Right atrium auricular region (tissue), 2 donors: ENCODE results near the gene ZNF366. TPM values are rescaled to one million over a fixed set of nuclear protein-coding genes. Genes with fewer than 3 reads are reported as not detected.
A peak's percentile ranks its signal among the peaks of the same experiment; 100 is the strongest.

Source experiments
- DNase-seq: peaks from one replicate; pipeline ENCODE4 v3.0.0-alpha.2; 2019; ENCODE audit warnings: low spot score
- H3K27ac ChIP-seq, 2 donors: fragments of 200-600 bp; sonication (generic); 1 replicate in 1 of 2; 2 replicates in 1 of 2; pipeline ENCODE4 v1.5.1; 2016 to 2019
- H3K27me3 ChIP-seq, 2 donors: fragments of 200-600 bp; sonication (generic); one replicate each; pipeline versions ENCODE4 v1.5.1 to v1.6.0; 2017 to 2019
- H3K36me3 ChIP-seq: fragments of 200-600 bp; sonication (generic); one replicate; pipeline ENCODE4 v1.5.1; 2016
- H3K4me1 ChIP-seq, 2 donors: fragments of 200-600 bp; sonication (generic); one replicate each; pipeline versions ENCODE4 v1.5.1 to v1.6.0; 2017 to 2019
- H3K4me3 ChIP-seq, 2 donors: fragments of 200-600 bp; sonication (generic); 1 replicate in 1 of 2; 2 replicates in 1 of 2; pipeline ENCODE4 v1.5.1; 2017 to 2019; ENCODE audit warnings: mild to moderate bottlenecking in 1 of 2, moderate library complexity in 1 of 2
- H3K9me3 ChIP-seq, 2 donors: fragments of 200-600 bp; sonication (generic); one replicate each; pipeline ENCODE4 v1.5.1; 2019
- total RNA-seq, 2 donors: library from RNA; depleted of rRNA; stranded (reverse); fragments of >200 nt; gene quantifications; one replicate each; pipeline ENCODE4 v1.1.0, GENCODE V29; 2016
- TF ChIP-seq, protein P1 (sequence below), 2 donors: fragments of 200-600 bp; sonication (generic); IDR thresholded peaks; one replicate each; pipeline ENCODE4 v1.5.1; 2019; ENCODE audit warnings: antibody characterized with exemption in 2 of 2

Gene ZNF366
- total RNA-seq, 2 donors from 2014 or later = 4.4 to 9.0 TPM

DNA sequence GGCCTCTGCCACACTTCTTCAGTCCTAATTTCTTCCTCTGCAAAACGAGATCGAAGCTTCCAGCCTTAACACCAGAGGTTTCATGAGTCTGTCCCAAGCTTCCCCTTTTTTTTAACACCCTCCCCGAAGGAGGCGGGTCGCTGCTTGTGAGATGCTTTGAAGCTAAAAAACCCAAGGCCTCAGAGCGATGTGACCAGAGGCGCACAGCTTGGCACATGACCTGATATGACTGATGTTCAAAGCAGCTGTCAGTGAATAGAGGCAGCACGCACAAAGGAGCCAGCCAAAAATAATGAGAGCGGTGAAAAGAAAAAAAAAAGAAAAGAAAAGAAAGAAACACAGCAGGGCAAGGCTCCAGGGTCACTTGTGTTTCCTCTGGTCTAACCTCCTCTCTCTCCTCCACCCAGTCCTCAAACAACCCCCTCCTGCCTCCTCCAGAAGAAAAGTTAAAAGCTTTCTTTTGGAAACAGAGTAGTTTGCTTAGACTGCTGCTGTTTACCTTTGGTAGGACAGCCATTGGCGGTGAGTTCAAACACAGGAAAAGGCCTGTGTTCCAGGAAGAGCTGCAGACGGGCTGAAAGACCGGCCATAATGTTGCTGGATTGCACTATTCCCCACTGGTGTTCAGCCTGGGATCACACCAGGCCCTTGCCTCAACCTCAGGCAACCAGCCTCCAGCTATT lies 10.9 kb upstream of the ZNF366 start:
- H3K4me3 ChIP-seq = no peak overlapping the region
- TF ChIP-seq, protein P1, sequence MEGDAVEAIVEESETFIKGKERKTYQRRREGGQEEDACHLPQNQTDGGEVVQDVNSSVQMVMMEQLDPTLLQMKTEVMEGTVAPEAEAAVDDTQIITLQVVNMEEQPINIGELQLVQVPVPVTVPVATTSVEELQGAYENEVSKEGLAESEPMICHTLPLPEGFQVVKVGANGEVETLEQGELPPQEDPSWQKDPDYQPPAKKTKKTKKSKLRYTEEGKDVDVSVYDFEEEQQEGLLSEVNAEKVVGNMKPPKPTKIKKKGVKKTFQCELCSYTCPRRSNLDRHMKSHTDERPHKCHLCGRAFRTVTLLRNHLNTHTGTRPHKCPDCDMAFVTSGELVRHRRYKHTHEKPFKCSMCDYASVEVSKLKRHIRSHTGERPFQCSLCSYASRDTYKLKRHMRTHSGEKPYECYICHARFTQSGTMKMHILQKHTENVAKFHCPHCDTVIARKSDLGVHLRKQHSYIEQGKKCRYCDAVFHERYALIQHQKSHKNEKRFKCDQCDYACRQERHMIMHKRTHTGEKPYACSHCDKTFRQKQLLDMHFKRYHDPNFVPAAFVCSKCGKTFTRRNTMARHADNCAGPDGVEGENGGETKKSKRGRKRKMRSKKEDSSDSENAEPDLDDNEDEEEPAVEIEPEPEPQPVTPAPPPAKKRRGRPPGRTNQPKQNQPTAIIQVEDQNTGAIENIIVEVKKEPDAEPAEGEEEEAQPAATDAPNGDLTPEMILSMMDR (IDR thresholded peaks at IDR 0.05) = no peak
- H3K36me3 ChIP-seq = no peaks in the 10 kb centered on the region
- DNase-seq = peak; percentile 80
- H3K9me3 ChIP-seq = peaks cover 0 to 21% of the 10 kb centered on the region in 2 donors
- no peaks in the 10 kb centered on the region for H3K27me3 ChIP-seq
- H3K27ac ChIP-seq = peak overlapping the region; percentile 38 to 75
- peaks cover 0 to 8% of the 10 kb centered on the region in 2 donors for H3K4me1 ChIP-seq

DNA sequence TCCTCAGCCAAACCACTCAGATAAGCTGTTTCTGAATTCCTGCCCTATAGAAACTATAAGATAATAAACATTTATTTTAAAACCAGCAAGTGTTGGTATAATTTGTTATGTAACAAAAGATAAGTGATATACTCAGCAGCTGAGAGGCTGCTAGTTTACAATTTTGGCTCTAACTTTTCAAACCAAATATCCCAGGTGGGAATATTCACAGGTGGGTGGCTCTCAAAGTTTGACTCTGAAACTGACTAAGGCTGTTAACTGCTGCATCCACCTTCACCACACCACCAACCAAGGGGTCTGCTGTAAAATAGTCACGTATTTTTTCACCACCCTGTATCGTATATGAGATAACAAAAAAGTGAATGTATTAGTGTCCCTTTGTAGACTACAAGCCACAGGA lies 9.7 kb upstream of the ZNF366 start:
- Histone ChIP-seq H3K27ac (no peak overlapping the region), H3K9me3 (peaks cover 0 to 11% of the 10 kb centered on the region in 2 donors), H3K4me3 (no peak overlapping the region), H3K27me3 (no peaks in the 10 kb centered on the region), H3K4me1 (peaks cover 0 to 8% of the 10 kb centered on the region in 2 donors), H3K36me3 (no peaks in the 10 kb centered on the region)
- DNase-seq = no peak
- TF ChIP-seq, protein P1 (IDR thresholded peaks at IDR 0.05) = no peak

DNA sequence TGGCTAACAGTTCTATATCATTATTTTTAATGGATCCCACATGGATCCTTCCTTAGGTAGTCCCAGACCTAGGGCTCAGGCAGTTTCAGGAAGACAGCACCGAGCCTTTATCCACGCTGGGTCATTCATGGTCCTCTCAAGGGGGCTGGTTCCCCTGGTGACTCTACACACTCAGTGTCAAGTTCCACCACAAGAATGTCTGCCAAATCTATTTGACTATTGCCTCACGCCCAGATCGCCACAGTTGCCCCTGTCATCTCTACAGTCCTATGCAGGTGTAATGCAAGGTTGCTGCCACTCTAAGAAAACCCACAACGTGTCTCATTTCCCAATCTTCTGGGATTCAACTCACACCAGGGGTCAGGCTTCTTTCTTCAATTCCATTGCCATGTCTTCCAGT lies 8.0 kb upstream of the ZNF366 start:
- Histone ChIP-seq H3K4me3 (no peak overlapping the region), H3K27ac (no peak overlapping the region), H3K27me3 (no peaks in the 10 kb centered on the region), H3K36me3 (no peaks in the 10 kb centered on the region), H3K4me1 (peaks cover 0 to 17% of the 10 kb centered on the region in 2 donors), H3K9me3 (peaks cover 0 to 7% of the 10 kb centered on the region in 2 donors)
- TF ChIP-seq, protein P1 (IDR thresholded peaks at IDR 0.05) = no peak
- no peak for DNase-seq

DNA sequence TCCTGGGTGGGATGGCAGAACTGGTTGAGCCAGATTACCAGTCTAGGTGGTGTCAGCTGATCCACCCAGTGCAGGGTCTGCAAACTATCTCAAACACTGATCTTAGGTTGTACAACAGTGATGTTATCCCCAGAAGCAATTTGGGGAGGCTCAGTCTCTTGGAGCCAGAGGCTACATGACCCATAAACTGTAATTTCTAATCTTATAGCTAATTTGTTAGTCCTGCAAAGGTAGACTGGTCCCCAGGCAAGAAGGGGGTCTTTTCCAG lies 5.3 kb upstream of the ZNF366 start:
- no peaks in the 10 kb centered on the region for H3K27me3 ChIP-seq
- H3K9me3 ChIP-seq = no peaks in the 10 kb centered on the region
- no peak overlapping the region for H3K4me3 ChIP-seq
- H3K36me3 ChIP-seq = no peaks in the 10 kb centered on the region
- H3K27ac ChIP-seq = no peak overlapping the region
- H3K4me1 ChIP-seq = peaks cover 0 to 35% of the 10 kb centered on the region in 2 donors
- TF ChIP-seq, protein P1 (IDR thresholded peaks at IDR 0.05) = no peak
- DNase-seq = no peak

DNA sequence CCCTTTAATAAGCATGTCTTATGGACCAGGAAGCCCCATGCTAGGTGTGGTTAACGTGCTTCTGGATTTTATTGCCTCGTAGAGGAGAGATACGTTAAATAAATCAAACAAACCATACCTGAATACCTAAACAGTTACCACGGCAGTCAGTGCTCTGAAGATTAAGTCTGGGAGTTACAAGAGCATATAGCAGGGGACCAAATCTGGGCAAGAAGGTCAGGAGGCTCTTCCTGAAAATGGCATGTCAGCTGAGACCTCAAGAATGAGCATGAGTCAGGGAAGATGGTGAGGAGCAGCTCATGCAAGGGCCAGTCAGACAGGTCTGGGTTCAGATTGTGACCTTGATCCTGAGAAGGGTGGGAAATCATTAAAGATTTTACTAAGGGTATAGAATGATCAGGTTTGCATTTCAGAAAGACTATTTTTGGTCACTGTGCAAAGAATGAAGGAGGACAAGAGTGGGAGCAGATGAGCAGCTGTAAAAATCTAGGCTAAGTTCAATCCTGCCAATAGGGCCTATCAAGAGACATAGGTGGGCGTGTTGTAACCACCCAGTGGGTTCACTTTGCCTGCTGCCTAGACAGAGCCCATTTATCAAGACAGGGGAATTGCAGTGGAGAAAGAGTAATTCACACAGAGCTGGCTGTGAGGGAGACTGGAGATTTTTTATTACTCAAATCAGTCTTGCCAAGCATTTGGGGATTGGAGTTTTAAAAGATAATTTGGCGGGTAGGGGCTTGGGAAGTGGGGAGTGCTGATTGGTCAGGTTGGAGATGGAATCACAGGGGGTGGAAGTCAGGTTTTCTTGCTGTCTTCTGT lies 4.8 kb upstream of the ZNF366 start:
- Histone ChIP-seq H3K4me1 (peaks cover 0 to 35% of the 10 kb centered on the region in 2 donors), H3K27ac (no peak overlapping the region), H3K4me3 (no peak overlapping the region), H3K27me3 (no peaks in the 10 kb centered on the region), H3K36me3 (no peaks in the 10 kb centered on the region), H3K9me3 (no peaks in the 10 kb centered on the region)
- TF ChIP-seq, protein P1 (IDR thresholded peaks at IDR 0.05) = no peak
- no peak for DNase-seq
